ENCODE data around the gene CFAP46.

DNA sequence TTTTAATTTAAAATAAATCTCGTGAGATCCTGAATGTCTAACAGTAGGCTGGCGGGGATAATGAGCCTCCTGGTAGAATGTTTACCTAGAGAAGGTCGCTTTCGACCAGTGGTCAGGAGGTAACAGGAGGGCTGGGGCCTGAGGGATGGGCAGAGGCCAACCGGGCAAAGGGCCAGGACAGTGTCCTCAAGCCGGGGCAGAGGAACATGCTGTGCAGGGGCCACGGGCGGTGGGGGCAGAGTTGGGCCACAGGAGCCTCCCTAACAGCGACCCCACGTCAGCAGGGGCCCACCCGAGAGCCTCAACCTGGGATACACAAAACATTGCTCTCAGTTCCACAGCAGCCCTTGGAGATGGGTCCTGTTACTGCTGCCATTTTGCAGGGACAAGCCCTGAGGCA, 14.5 kb downstream of the CFAP46 start:
- TF ChIP-seq POLR2AphosphoS5 (IDR thresholded peaks at IDR 0.05; ENCODE audit: control insufficient read depth, insufficient read depth, low read depth, low read length) (no peak), IFI16 (CRISPR knock-in tag; IDR thresholded peaks at IDR 0.05) (no peak), RBBP5 (IDR thresholded peaks at IDR 0.05; ENCODE audit: borderline replicate concordance, insufficient read depth, low read length, poor library complexity, severe bottlenecking) (no peak), EZH2 (IDR thresholded peaks at IDR 0.05; ENCODE audit: borderline replicate concordance, low read depth, low read length) (no peak), TAF1 (IDR thresholded peaks at IDR 0.05; ENCODE audit: control insufficient read depth, extremely low read depth, insufficient read depth, low read length, severe bottlenecking) (no peak), ATF3 (IDR thresholded peaks at IDR 0.05) (no peak), ATF3 (CRISPR knock-in tag; conservative IDR thresholded peaks at IDR 0.05) (no peak), PYGO2 (tag; IDR thresholded peaks at IDR 0.05) (no peak)
- TF ChIP-seq, protein P1, sequence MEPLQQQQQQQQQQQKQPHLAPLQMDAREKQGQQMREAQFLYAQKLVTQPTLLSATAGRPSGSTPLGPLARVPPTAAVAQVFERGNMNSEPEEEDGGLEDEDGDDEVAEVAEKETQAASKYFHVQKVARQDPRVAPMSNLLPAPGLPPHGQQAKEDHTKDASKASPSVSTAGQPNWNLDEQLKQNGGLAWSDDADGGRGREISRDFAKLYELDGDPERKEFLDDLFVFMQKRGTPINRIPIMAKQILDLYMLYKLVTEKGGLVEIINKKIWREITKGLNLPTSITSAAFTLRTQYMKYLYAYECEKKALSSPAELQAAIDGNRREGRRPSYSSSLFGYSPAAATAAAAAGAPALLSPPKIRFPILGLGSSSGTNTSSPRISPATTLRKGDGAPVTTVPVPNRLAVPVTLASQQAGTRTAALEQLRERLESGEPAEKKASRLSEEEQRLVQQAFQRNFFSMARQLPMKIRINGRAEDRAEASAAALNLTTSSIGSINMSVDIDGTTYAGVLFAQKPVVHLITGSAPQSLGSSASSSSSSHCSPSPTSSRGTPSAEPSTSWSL (CRISPR knock-in tag; IDR thresholded peaks at IDR 0.05; ENCODE audit: borderline replicate concordance) = no peak
- TF ChIP-seq, protein P2, sequence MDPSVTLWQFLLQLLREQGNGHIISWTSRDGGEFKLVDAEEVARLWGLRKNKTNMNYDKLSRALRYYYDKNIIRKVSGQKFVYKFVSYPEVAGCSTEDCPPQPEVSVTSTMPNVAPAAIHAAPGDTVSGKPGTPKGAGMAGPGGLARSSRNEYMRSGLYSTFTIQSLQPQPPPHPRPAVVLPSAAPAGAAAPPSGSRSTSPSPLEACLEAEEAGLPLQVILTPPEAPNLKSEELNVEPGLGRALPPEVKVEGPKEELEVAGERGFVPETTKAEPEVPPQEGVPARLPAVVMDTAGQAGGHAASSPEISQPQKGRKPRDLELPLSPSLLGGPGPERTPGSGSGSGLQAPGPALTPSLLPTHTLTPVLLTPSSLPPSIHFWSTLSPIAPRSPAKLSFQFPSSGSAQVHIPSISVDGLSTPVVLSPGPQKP (CRISPR knock-in tag; IDR thresholded peaks at IDR 0.05) = no peak
